Midbrain (tissue), 1 donor: ENCODE data around the gene GPR142.
"Not testable (repeated sequence)": the region's sequence is repeated elsewhere in the genome, so short reads cannot be mapped to it uniquely, and the experiment has no call there.

Experiments used
- DNase-seq: peaks from one replicate; lab custom pipeline; 2025; lab: John Stamatoyannopoulos, UW

GPR142 gene

DNA sequence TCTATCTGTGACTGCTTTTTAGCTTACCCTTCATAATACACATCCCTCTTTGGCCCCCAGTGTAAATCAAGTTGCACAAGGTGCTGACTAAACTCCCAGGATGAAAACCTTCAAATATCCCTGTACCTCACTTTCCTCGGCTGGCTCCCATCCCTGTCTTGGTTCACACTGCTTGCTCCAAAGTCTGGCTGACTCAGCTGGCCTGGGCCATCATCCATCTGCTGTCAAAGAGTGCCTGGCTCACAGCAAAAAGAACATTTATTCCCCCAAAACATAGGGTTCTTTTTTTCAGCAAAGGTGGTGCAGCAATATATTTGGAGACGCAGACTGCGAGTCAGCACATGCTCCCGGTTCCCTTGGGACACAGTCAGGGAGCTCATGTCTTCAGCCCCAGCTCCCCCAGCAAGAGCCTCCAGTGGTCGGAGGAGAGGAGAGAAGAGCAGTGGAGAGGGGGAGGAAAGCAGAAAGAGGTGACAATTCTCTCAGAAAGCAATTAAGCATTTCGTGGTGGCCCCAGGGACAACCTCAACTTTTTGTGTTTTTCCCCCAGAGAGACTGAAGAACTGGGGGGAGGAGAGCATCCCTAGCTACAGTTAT lies 26.1 kb downstream of the GPR142 start:
- no peak for DNase-seq

DNA sequence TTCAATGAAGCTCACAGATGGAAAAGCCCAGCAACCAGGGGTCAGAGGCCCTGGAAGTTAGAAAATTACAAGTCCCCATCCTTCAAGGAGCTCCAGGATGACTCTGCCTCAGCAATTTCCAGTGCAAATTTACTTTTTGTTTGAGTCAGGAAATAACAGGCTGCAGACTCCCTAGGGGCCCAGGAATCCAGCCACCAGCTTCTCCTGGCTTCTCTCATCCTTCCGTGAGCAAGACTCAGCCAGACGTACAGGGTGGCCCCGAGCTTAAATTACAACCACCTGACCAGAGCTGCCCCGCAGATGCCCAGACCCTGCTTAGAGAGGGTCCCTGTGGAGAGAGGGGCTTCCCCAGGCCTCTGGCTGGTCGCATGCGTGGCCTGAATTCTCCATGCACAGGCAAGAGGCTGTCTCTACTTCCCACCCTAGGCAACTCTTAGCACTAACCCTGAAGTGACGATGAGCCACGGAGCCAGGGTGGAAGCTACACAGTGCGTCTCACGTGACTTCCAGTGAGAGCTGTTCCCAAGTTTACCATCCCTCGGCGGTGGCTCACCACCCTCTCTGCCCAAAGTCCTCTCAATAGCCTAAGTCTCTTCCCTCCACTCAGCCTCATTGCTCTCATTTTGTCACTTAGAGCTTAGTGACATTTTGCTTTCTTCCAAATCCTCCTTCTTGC lies 27.1 kb downstream of the GPR142 start:
- DNase-seq = no peak

DNA sequence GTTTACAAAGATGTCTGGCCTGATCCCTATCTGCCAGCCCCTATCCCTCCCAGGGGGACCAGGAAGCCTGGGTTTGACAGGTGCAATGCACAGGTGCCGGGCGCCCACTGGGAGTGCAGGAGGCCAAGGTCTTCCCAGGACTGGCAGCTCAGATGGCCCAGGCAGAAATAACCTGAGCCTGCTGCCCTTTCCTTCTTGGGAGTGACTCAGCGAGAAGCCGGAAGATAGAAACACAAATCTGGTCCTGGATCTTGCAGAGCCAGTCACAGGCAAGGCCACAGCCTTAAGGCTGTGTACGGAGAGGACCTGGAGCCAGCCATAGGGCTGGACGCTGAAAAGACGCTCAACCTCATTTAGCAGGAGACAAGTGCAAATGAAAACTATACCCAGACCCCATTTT lies 27.7 kb downstream of the GPR142 start:
- DNase-seq = no peak

DNA sequence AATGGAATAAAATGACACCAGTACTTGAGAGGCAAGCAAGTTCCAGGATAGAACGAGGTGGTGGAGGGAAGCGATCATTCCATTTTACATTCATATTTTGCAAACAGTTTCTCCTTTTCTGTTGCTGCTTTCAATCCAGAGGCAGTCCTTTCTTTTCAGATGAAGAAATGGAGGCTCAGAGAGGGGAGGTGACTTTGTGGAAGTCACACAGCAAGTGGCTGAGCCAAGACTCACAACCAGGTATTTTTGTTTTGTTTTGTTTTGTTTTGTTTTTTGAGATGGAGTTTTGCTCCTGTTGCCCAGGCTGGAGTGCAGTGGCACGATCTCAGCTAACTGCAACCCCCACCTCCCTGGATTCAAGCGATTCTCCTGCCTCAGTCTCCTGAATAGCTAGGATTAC lies 29.3 kb downstream of the GPR142 start:
- no peak for DNase-seq

DNA sequence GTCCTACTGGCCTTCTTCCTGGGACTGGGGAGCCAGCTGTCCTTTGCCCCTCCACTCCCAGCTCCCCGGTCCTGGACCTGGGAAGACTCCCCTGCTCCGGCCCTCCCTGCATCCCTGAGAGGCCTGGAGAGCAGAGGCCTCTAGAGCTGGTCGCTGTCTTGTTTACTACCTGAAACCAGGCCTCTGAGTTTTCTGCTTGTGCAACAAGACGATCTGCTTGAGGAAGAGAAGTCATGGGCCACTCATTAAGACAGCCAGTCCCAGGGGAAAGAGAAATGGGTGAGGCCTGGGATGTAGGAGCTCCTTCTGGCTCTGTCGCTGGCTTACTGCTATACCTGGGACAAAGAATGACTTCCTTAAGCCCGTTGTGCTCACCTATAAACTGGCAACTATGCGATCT lies 34.7 kb downstream of the GPR142 start:
- DNase-seq = no peak

DNA sequence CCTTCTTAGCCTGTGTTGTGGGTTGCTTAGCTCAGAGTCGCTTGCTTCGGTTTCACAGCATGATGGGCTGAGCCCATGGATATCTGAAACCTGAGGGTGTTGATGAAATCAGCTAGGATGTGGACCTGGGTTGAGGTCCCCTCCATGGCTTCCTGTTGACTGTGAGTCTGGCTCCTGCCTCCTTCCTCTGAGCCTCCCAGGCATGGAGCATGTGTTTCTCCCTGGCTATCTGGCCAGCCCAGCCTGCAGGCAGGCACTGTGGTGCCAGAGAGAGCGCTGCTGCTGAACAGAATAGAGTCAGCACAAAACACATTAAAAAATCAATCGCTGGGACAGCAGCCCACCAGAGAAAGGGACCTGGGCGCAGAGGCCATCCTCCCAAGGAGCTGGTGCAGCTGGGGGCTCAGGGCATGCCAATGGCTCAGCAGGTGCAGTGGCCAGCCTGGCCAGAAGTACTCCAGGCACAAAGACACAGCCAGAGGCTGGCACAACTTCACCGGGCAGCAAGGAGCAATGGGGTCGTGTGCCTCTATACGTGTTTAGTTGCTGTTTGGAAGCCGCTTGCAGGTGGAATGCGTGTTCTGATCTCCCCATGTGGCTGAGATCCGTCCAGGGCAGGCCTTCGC lies 36.3 kb downstream of the GPR142 start:
- DNase-seq = no peak

DNA sequence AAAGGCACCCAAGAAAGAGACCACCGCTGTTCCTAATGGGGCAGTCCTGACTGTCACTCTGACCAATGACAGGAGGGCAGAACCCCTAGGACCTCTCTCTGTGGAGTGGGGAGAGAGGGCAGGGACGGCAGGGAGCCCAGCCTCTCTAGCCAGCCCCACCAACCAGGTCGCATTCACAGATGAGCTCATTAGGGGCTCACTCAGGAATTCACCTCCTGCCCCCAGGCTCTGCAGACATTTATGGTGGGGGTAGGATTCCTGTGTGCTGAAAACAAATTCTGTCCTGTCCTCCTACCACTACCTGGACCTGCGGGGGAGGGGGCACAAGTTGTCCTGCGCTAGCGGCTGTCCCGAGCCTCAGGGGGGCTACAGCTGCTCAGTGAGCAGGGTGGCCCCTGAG lies 36.9 kb downstream of the GPR142 start:
- no peak for DNase-seq

DNA sequence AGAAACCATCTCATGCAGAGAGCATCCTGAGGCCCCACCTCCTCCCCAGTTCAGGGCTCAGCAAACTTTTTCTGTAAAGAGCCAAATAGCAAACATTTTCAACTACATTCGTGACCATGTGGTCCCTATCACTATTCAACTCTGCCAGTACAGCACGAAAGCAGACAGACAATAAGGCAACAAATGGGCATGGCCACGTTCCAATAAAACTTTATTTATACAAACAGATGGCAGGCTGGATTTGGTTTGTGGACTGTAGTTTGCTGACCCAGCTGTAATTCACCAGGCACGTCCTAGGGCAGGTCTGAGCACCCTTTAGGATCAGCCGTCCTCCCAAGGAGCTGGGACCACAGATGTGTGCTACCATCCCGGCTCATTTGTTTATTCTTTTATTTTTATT lies 37.5 kb downstream of the GPR142 start:
- no peak for DNase-seq

DNA sequence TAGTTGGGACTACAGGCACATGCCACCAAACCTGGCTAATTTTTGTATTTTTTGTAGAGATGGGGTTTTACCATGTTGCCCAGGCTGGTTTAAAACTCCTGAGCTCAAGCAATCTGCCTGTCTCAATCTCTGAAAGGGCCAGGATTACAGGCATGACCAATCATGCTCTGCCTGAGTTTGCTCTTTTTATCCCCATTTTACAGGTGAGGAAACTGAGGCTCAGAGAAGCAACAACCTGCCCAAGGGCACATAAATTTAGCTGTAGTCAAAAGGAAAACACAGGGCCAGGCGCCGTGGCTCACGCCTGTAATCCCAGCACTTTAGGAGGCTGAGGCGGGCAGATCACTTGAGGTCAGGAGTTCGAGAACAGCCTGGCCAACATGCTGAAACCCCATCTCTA lies 38.0 kb downstream of the GPR142 start:
- DNase-seq = not testable (repeated sequence)

DNA sequence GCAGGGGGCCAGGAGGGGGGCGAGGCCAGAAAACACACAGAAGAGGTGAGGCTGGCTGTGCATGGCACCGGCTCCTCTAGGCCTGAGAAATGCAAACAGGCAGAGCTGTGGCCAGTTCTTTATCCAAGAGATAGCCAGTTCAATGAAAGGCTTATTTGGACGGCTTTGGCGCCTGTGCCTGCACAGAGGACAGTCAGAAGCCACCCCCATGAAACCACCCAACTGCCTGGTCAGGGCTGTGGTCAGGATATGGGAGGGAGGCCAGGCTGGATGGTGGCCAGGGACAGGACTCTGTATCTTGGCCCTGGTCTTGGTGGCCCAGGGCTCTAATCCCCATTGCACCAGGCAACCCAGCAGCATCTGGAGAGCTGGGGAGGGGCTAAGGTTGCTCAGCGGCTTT lies 40.1 kb downstream of the GPR142 start:
- no peak for DNase-seq

DNA sequence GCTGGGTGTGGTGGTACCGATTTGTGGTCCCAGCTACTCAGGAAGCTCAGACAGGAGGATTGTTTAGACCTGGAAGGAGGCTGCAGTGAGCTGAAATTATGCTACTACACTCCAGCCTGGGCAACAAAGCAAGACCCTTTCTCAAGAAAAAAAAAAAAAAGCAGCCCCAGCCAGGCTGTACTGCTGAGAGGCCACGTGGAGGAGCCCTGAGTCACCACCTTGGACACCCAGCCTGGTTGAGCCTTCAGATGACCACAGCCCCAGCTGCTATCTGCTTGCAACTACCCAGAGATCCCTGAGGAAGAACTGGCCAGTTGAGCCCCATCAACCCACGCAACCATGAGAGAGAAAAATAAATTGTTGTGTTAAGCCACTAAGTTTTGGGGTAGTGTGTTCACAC lies 41.0 kb downstream of the GPR142 start:
- no peak for DNase-seq

DNA sequence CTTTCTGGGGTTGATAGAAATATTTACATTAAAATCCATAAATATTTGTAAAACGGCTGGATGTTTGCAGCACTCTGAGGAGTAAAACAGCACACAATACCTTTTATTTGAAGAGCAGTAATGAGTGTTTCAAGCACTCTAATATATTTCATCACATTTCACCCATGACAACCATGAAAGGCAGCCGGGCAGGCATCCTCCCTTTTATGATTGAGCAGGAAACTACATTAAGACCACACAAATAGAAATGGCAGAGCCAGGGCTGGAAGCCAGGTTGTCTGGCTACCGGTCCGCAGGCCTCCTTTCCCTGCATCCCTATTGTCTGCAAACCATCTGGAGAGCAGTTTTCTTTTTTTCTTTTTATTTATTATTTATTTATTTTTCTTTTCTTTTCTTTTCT lies 41.5 kb downstream of the GPR142 start:
- no peak for DNase-seq

DNA sequence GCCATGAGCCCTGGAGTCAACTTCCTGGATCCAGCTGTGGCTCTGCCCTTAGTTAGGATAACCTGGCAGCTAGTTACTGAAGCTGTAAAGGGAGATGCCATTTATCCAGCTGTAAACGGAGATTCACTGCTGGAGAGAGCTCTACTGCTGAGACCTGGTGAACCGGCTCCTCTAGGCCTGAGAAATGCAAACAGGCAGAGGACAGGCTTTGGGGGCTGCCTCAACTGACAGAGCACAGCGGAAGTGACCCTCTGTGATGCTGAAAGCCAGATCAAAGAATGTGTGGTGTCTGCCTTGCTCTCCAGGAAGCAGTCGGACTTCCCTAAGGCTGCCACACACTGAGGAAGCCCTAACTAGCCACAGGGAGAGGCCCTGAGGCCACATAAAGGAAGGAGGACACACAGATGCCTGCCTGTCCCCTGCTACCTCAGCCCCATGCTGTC lies 42.7 kb downstream of the GPR142 start:
- DNase-seq = no peak

DNA sequence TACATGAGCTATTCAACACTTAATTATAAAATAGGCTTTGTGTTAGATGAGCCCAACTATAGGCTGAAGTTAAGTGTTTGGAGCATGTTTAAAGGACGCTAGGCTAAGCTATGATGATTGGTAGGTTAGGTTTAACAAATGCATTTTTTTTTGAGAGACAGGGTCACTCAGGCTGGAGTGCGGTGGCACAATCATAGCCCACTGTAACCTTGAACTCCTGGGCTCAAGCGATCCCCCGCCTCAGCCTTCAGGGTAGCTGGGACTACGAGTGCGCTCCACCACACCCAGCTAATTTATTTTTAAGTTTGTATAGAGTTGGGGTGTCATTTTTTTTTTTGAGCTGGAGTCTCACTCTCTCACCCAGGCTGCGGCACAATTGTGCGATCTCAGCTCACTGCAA lies 45.3 kb downstream of the GPR142 start:
- DNase-seq = no peak

DNA sequence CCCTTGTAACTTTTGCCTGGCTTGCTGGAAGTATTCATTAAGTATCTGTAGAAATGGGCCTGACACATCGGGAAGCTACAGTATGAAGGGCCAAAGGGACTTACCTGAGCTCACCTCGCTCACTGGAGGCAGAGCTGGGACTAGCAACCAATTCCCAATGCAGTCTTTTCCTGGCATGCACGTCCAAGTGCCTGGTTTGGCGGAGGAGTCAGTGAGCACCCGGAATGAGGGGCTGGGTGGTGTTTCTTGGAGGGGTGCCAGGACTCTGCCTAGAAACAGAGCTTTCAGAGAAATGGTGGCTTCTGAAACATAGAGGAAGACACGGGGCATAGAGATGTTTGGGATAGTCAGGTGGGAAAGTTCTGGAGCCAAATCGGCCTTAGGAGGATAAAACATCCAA lies 46.2 kb downstream of the GPR142 start:
- no peak for DNase-seq

DNA sequence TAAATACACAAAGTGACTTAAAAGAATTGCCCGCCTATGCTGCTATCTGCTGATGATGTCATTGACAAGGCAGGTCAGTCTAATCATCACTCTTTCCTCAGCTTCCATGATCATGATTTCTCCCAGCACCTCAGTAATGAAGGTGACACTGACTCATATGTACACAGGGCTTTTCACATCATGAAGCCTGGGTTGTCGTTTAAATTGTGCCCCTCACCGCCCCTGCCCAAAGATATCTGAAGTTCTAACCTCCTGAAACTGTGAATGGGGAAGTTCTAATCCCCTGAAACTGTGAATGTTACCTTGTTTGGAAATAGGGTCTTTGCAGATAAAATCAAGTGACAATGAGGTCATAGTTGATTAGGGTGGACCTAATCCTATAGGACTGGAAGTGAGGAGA lies 47.2 kb downstream of the GPR142 start:
- DNase-seq = no peak

DNA sequence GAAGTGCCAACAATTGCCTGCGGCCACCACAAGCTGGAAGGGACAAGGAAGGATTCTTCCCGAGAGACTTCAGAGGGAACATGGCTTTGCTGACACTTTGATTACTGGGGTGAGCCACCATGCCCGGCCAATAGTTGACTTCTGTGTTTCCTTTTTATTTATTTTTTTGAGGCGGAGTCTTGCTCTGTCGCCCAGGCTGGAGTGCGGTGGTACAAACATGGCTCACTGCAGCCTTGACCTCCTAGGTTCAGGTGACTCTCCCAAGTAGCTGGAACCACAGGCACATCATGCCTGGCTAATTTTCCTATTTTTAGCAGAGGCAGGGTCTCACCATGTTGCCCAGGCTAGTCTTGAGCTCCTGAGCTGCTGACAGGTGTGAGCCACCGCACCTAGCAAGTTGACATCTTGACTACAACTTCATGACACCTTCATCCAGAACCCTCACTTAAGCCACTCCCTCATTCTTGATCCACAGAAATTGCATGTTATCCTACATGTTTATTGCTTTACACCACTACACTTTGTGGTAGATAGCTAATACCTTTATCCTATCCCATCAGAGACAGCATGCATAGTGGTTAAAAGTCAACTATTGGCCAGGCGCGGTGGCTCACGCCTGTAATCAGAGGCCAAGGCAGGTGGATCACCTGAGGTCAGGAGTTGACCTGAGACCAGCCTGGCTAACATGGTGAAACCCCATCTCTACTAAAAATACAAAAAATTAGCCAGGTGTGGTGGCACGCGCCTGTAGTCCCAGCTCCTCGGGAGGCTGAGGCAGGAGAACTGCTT lies 48.5 kb downstream of the GPR142 start:
- no peak for DNase-seq

DNA sequence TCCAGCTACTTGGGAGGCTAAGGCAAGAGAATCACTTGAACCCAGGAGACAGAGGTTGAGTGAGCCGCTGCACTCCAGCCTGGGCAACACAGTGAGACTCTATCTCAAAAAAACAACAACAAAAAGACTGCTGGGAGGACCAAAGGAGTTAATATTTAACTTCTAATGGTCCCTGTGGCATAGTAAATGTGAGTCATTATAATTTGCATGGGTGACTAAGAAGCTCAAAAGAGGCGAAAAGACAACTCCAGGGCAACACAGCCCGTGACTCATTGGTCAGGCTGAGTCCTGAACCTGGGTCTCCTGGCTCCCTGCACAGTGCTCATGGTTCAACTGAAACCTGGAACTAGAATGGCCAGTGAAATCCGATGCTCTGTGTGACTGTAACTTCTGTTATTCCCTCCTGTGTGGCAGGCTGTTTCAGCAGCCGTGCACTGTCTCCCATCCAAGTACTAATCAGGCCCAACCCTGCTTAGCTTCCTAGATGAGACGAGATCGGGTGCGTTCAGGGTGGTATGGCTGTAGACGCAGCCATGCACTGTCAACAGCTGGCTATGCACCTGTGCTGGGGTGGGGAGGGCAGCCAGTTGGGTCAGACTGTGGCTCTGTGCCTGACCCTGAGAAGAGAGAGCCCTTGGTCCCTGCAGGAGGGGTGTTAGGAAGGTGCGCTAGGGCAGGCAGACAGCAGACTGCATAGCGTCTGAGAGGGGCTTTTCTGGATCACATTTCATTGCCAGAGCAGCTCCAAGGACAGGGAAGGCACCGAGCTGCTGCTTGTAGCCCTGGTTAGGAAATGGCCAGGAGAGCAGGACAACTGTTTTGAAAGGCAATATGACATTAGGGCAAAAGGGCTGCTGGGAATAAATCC lies 50.1 kb downstream of the GPR142 start:
- DNase-seq = no peak

DNA sequence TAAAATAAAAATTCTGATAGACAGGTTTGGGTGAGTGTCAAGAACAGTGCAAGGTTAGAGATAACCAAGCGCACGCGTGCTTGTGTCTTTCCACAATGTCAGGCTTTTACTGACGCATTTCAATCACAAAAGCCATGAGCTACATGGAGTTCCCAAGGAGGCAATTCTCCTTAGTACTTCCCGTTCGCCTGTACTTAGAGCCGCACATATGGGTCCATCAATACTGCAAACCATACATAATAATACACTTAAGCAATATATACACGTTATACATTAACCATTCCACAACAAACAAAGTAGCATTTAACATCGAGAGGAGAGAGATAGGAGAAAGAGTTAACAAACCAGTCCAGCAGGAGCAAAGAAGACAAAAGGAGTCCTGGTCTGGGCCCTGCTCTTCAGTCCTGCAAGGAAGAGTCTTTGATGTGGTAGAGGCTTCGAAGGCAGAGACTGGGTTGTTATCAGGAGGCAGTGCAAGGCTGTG lies 52.7 kb downstream of the GPR142 start:
- DNase-seq = no peak
